Common myeloid progenitor, CD34-positive (primary cell): ENCODE measurements around the gene NFE2.
A peak's percentile ranks its signal among the peaks of the same experiment; 100 is the strongest.

Source experiments
- CTCF ChIA-PET: fragments of 350-600 bp; sonication (Branson Sonifier 250); formaldehyde crosslinking; loops from one replicate; lab custom pipeline; 2021; ENCODE audit warnings: antibody characterized with exemption; lab: Charles Lee
- POLR2A ChIA-PET: fragments of 350-600 bp; sonication (Branson Sonifier 250); formaldehyde crosslinking; loops from one replicate; lab custom pipeline; 2021; ENCODE audit warnings: antibody characterized with exemption; lab: Charles Lee
- DNase-seq, 3 donors: peaks; one replicate each; pipeline versions ENCODE4 v3.0.0 to v3.0.0-alpha.2; 2013
- H3K27ac ChIP-seq, 2 experiments: 1 replicate in 1 of 2; 2 replicates in 1 of 2; pipeline ENCODE4 v1.7.0; 2013; ENCODE audit warnings: inconsistent platforms in 2 of 2, low read length in 2 of 2, mild to moderate bottlenecking in 2 of 2, low read depth in 1 of 2, moderate library complexity in 1 of 2; ENCODE audit not compliant: severe bottlenecking in 2 of 2, insufficient read depth in 1 of 2, poor library complexity in 1 of 2
- H3K27me3 ChIP-seq, 5 experiments: replicated peaks in 2 of 5; 1 replicate in 3 of 5; 2 replicates in 2 of 5; pipeline versions ENCODE4 v1.6.1 to v1.7.0; 2013; ENCODE audit warnings: low read length in 4 of 5, mild to moderate bottlenecking in 2 of 5, moderate library complexity in 2 of 5, inconsistent platforms in 1 of 5; ENCODE audit not compliant: insufficient read depth in 5 of 5, control insufficient read depth in 4 of 5
- H3K36me3 ChIP-seq, 4 experiments: 1 replicate in 2 of 4; 2 replicates in 2 of 4; pipeline versions ENCODE4 v1.6.1 to v1.7.0; 2013; ENCODE audit warnings: low read length in 3 of 4, control low read depth in 1 of 4, mild to moderate bottlenecking in 1 of 4; ENCODE audit not compliant: control insufficient read depth in 4 of 4, insufficient read depth in 4 of 4
- H3K4me1 ChIP-seq, 4 experiments: 1 replicate in 3 of 4; 2 replicates in 1 of 4; pipeline versions ENCODE4 v1.6.1 to v1.7.1; 2013; ENCODE audit warnings: low read length in 3 of 4, mild to moderate bottlenecking in 3 of 4, control low read depth in 1 of 4, inconsistent platforms in 1 of 4, moderate library complexity in 1 of 4; ENCODE audit not compliant: control insufficient read depth in 4 of 4, insufficient read depth in 4 of 4; ENCODE audit errors: control extremely low read depth in 1 of 4
- H3K4me3 ChIP-seq, 7 experiments: 1 replicate in 4 of 7; 2 replicates in 3 of 7; pipeline versions ENCODE4 v1.5.1 to v1.7.0; 2013; ENCODE audit warnings: mild to moderate bottlenecking in 7 of 7, low read length in 6 of 7, moderate library complexity in 6 of 7, inconsistent platforms in 2 of 7, low read depth in 2 of 7, control low read depth in 1 of 7; ENCODE audit not compliant: insufficient read depth in 4 of 7, control insufficient read depth in 1 of 7; ENCODE audit errors: extremely low read depth in 1 of 7
- H3K9me3 ChIP-seq, 5 experiments: 1 replicate in 4 of 5; 2 replicates in 1 of 5; pipeline versions ENCODE4 v1.6.1 to v1.7.1; 2013; ENCODE audit warnings: low read length in 4 of 5, mild to moderate bottlenecking in 2 of 5, inconsistent platforms in 1 of 5, low read depth in 1 of 5, moderate library complexity in 1 of 5; ENCODE audit not compliant: control insufficient read depth in 4 of 5, insufficient read depth in 2 of 5; ENCODE audit errors: control extremely low read depth in 1 of 5
- WGBS: methylation state at CpG from one replicate; pipeline ENCODE4 v1.1.5; 2013; ENCODE audit not compliant: insufficient coverage; 5-methylcytosine and 5-hydroxymethylcytosine counted together

Gene NFE2

DNA sequence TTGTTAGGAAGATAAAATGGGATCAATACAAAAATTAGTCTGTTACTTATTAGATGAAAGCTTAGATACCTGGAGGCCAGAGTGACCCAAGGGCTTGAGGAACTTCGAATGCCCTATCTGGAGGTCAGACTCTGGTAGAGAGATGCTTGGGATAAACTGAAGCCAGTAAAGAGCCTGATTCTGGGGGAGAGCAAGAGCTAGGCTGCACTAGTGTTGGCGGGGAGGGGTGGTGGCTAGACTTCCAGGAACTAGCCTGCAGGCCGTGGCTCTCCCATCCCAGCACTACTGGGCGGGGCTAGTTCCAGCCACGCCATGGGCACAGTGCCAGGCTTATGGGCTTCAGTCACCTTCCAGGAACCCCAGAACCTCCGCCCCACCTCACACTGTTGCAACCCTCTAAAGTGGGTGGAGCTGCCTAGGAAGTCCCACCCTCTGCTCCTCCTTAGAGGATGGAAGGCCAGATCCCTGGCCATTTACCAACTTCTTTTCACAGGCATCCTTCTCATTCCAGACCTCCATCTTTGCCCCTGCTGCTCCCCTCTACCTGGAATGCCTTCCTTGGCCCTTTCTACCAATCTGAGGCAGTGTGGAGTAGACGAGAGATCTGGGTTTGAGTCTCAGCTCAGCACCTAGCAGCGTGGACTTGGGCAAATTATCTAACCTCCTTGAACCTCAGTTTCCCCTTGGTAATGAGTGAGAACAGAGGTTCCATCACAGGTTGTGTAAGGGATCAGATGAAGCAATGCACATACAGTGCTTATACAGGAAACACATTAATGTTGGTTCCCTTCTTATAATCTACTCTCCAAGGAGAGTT, 6.3 kb upstream of the NFE2 start:
- POLR2A ChIA-PET, result interaction anchor here (0.8 to 2.3 kb wide), 5 partner anchors 12 to 27 kb away, joined by 3 to 10 read pairs (median 5); partner anchors contain the start of genes COPZ1 and HNRNPA1
- H3K27ac ChIP-seq, result peak overlapping the region; percentile 30 to 60

DNA sequence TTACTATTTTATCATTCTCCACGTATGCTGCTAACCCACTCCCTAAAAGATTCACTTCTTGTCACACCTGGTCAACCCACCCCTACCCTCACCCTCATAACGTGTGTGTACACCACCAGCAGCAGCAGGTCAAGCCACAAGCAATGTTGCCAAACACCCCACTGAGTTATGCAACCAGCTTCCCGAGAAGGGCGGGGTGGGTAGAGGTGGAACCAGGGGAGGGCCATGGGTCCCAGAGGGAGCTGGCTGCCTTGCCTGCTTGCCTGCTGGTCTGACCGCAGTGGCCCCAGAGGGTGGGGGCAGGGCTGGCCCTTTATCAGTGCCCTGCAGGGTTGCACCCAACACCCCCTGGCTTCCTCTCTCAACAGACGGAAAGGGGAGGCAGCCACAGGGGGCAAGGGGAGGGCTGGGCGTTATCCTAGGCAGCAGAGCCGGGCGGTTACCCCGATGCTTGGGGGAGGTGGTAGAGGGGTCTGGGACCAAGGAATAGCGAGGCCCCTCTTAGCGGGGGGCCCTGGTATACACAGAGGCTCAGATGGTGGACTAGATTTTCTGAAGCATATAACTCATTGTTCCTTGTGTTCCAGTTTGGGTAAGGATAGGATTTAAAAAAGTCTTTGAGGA, 3.5 kb upstream of the NFE2 start:
- peak; percentile 97 to 99 (median 99) for DNase-seq
- H3K27me3 ChIP-seq, result no peaks in the 10 kb centered on the region
- WGBS, result 0% methylated on average over 11 of the region's 12 CpGs
- H3K9me3 ChIP-seq, result no peaks in the 10 kb centered on the region
- CTCF ChIA-PET, result interaction anchor here (2.8 to 36.2 kb wide), 3 partner anchors 9 to 57 kb away, joined by 6 to 890 read pairs (median 122); partner anchors contain the start of genes COPZ1 and NFE2
- H3K4me1 ChIP-seq, result peaks cover 37 to 83% (median 74%) of the 10 kb centered on the region in 4 experiments
- peak overlapping the region; percentile 94 to 95 for H3K27ac ChIP-seq
- POLR2A ChIA-PET, result interaction anchor here (0.6 to 1.0 kb wide), 6 partner anchors 13 to 44 kb away, joined by 3 to 5 read pairs (median 4); partner anchors contain the start of genes CBX5, COPZ1 and HNRNPA1
- peaks cover 0 to 11% (median 5%) of the 10 kb centered on the region in 4 experiments for H3K36me3 ChIP-seq
- H3K4me3 ChIP-seq, result peak overlapping the region in 6 of 7 experiments; percentile 42 to 74 (median 60)

More for the DNA sequence above, 6.3 kb upstream of the NFE2 start:
- Histone ChIP-seq H3K4me1 (peaks cover 33 to 74% (median 64%) of the 10 kb centered on the region in 4 experiments), H3K9me3 (no peaks in the 10 kb centered on the region), H3K36me3 (no peaks in the 10 kb centered on the region), H3K27me3 (no peaks in the 10 kb centered on the region), H3K4me3 (peak overlapping the region in 3 of 7 experiments; percentile 33 to 50 (median 37))
- DNase-seq, result peak; percentile 90 to 95 (median 94)
- 0% methylated on average over 4 of the region's 8 CpGs for WGBS
- CTCF ChIA-PET, result interaction anchor here (0.6 to 36.2 kb wide), 8 partner anchors 11 to 135 kb away, joined by 3 to 890 read pairs (median 8); partner anchors contain the start of genes COPZ1 and NFE2

DNA sequence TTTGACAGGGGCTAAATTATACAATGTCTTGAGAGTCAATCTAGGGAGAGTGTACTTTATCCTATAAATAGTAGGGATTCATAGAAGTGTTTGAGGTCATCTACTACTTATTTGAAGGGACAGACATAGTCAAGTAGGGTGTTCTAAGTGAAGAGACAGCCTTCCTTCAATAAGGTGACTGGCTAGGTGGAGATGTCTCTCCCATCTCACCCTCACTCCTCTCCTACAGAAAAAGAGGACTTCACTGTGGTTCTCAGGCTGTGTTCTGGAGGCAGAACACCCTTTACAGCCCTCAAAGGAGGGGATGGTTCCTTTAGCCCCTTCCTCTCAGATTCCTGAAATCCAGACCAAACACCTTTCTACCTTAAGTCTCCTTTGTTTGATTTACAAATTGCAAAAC, 2.8 kb upstream of the NFE2 start:
- no peaks in the 10 kb centered on the region for H3K9me3 ChIP-seq
- DNase-seq, result no peak
- POLR2A ChIA-PET, result interaction anchor here (0.6 to 1.0 kb wide), 6 partner anchors 12 to 44 kb away, joined by 3 to 5 read pairs (median 4); partner anchors contain the start of genes CBX5, COPZ1 and HNRNPA1
- peaks cover 0 to 15% (median 10%) of the 10 kb centered on the region in 4 experiments for H3K36me3 ChIP-seq
- H3K4me3 ChIP-seq, result peak overlapping the region in 6 of 7 experiments; percentile 42 to 74 (median 60)
- peak overlapping the region; percentile 94 to 95 for H3K27ac ChIP-seq
- no peaks in the 10 kb centered on the region for H3K27me3 ChIP-seq
- CTCF ChIA-PET, result interaction anchor here (2.8 to 36.2 kb wide), 4 partner anchors 8 to 58 kb away, joined by 6 to 890 read pairs (median 506); partner anchors contain the start of genes COPZ1 and NFE2
- H3K4me1 ChIP-seq, result peaks cover 39 to 84% (median 77%) of the 10 kb centered on the region in 4 experiments

DNA sequence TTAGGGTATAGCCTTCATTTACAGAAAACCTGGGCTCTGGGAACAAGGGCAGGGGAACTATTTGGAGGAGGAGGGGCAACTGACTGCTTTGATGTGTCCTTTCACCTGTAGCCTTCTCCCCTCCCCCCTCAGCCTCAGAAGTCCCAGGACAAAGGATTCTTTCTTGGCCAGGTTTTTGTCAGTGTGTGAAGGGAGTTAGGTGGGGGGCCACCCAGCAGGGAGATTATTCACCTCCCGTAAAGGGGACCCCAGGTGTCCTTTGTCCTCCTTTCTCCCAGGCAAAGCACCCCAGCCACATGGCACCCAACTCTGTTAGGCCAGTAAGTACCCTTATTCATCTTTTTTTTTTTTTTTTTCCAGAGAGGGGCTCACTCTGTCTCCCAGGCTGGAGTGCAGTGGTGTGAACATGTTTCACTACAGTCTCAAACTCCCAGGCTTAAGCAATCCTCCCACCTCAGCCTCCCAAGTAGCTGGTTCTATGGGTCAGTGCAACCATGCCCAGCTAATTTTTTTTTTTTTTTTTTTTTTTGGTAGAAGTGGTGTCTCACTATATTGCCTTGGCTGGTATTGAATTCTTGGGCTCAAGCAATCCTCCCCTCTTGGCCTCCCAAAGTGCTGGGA, 723 bp upstream of the NFE2 start:
- WGBS, result 20% methylated on average over 1 of the region's 1 CpG
- no peak for DNase-seq
- H3K4me1 ChIP-seq, result peaks cover 43 to 83% (median 73%) of the 10 kb centered on the region in 4 experiments
- H3K27me3 ChIP-seq, result no peaks in the 10 kb centered on the region
- peak overlapping the region; percentile 67 to 100 (median 96) for H3K4me3 ChIP-seq
- H3K27ac ChIP-seq, result peak overlapping the region; percentile 91 to 95
- ChIA-PET POLR2A (interaction anchor here (0.7 to 2.7 kb wide), 2 partner anchors 23 to 1200 kb away, joined by 6 to 15 read pairs; partner anchors contain the start of gene COPZ1), CTCF (interaction anchor here (1.0 to 15.8 kb wide), 8 partner anchors 8 to 78 kb away, joined by 3 to 890 read pairs (median 8); partner anchors contain the start of gene COPZ1)
- no peaks in the 10 kb centered on the region for H3K9me3 ChIP-seq
- peaks cover 0 to 22% (median 19%) of the 10 kb centered on the region in 4 experiments for H3K36me3 ChIP-seq

DNA sequence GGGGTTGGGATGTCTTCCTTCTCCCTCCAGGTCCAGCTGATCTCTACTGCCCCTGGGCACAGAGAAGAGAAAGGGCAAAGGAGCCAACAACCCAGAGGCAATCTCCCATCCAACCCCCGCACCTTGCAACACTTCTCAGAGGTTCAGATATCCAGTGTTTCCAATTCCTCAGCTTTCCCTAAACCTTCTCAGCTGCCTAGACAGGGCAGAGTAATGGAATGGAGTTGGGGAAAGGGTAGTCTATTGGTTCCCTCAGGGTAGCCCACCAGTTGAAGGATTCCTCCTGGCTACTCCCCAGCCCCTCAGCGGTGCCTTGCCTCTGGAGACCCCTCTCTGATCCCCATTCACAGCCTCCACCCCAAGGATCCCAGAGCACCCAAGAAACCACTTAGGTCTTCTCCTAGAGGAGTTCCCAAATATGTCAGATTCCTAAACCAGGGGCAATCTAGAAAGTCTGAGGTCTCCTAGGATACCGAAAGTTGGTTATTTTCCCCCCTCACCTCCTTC, 537 bp downstream of the NFE2 start:
- Histone ChIP-seq H3K4me3 (peak overlapping the region; percentile 67 to 100 (median 96)), H3K27me3 (no peaks in the 10 kb centered on the region), H3K36me3 (peaks cover 0 to 30% (median 25%) of the 10 kb centered on the region in 4 experiments), H3K4me1 (peaks cover 47 to 84% (median 74%) of the 10 kb centered on the region in 4 experiments), H3K27ac (peak overlapping the region; percentile 91 to 95), H3K9me3 (no peaks in the 10 kb centered on the region)
- 0% methylated on average over 1 of the region's 3 CpGs for WGBS
- POLR2A ChIA-PET, result interaction anchor here (0.7 to 2.7 kb wide), 4 partner anchors 20 to 56 kb away, joined by 3 to 15 read pairs (median 4); partner anchors contain the start of genes CBX5, COPZ1 and HNRNPA1
- CTCF ChIA-PET, result interaction anchor here (1.0 to 15.8 kb wide), 12 partner anchors 9 to 79 kb away, joined by 3 to 890 read pairs (median 6); partner anchors contain the start of gene COPZ1
- no peak for DNase-seq
